Astrocyte of the hippocampus (primary cell): ENCODE data around the gene CACNA1B.

Experiments
- DNase-seq: peaks from one replicate; pipeline ENCODE4 v3.0.0; 2011; ENCODE audit warnings: low read depth, low spot score

Gene CACNA1B

DNA sequence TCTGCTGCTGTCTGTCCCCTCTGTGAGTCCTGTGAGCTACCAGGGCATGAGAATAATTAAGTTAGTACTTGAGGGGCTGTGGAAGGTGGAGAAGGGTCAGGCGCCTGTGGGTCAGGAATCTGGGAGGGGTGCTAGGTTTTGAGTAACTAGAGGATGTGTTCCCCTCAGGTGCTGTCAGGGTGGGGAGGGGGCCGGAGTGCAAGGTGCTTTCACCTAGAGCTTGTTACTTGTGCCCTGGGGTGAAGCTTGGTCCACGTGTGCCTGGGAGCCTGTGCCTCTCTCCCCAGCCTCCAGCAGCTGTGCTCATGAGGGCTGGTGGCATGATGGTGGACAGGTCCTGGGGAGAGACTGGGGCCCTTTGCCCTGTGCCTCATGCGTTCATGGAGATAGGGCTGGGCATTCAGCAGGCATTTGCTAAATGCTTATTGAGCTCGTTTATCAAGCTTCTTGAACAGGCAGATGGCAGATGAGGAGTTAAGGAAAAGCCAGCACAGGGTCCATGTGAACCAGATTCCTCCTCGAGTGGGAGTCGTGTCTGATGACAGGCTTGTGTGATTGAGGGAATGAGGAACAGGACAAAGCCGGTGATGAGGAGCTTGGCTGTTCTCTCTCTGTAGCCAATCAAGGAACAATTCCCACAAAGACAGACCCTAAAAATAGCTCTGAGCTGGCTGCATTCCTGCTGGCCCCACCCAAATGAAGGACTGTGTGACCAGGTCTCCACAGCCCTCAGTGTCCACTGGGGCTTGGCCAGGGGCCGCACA is 40.9 kb downstream of the CACNA1B start:
- DNase-seq: no peak

DNA sequence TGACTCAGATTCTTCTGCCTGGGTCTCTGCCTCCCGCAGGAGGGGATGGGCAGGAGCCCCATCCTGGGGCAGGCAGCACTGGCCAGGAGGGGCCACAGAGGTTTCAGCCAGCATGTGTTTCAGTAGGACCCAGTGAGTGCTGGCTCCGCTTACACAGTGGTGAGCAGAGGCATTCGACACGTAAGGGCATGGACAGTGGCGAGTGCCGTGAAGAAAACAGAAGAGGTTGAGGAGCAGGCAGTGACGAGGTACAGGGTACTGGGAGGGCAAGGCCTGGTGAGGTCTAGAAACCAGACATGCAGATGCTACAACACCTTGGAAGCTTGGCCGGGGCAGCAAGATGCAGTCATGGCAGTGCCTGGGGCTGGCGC is 41.5 kb downstream of the CACNA1B start:
- no peak for DNase-seq

DNA sequence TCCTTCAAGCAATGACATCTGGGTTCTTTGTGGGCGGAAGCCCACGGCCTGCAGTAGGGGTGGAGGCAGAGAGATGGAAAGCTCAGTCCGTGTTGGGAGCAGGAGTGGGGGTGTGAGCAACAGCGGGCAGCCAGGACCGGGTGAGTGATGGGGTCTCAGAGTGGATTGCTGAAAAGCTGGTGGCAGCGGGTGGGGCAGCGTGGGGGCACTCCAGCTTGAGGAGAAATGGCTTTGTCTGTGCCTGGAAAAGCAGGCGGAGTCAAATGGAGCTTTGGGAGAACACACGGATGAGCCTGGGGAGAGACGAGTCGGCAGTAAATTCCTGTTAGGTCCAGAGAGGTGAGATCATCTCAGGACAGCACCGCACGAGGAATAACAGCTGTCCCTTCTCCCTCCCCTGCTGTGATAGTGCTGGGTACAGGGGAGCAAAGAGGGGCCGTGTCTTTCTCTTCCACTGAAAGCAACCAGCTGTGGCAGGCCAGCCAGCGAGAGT is 42.1 kb downstream of the CACNA1B start:
- no peak for DNase-seq

DNA sequence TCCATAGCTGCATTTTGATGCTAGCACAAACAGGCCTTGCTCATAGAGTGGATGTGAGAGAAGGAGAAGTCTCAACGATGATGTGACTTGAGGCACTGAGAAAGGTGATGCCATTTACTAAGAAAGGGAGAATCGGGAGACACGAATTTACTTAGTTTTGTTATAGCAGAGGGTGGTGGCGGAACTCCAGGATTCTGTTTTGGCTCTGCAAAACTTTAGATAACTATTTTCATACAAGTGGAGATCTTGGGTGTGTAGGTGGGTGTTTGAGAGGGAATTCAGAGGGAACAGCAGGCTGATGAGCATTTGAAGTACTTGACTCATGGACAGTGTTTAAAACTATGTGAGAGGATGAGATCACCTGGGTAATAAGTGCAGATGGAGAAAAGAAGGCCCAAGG is 43.2 kb downstream of the CACNA1B start:
- DNase-seq: no peak

DNA sequence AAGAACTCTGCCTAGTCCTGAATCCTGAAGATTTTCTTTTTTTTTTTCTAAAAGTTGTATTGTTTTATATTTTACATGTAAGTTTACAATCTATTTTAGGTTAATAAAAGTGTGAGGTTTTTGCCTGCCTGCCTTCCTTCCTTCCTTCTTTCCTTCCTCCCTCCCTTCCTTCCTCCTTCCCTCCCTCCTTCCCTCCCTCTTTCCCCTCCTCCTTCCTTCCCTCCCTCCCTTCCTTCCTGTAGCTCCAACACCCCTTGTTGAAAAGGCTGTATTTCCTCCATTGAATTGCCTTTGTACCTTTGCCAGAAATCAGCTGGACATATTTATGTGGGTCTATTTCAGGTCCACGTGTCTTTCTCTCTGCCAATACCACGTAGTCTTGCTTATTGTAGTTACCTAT is 46.6 kb downstream of the CACNA1B start:
- DNase-seq: no peak

DNA sequence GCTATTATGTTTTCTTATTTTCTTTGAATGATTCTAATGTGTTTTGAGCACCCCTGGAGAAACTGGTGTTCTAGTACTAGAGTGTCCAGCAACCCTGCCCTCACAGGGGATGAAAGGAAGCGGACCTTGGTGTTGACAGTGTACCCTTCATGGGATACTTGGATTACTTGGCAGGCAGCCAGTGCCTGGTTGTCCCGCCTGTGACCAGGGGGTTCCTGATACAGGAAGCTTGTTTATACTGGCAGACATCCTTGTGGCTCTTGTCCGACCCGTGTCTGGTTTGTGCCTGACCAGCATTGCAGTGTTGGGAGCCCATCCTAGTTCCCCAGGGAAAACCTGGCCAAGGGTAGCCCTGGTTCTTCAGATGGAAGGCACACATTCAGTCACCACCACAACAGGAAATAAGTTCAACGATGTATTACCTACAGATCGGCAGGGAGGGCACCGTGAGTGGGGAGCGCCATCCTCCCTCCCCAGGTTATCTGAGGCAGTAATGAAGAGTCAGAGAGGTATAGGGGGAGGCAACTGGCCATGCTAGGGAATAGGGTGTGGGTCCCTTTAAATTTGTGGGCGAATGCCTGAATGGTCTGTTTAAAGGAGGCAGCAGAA is 47.3 kb downstream of the CACNA1B start:
- DNase-seq: no peak

DNA sequence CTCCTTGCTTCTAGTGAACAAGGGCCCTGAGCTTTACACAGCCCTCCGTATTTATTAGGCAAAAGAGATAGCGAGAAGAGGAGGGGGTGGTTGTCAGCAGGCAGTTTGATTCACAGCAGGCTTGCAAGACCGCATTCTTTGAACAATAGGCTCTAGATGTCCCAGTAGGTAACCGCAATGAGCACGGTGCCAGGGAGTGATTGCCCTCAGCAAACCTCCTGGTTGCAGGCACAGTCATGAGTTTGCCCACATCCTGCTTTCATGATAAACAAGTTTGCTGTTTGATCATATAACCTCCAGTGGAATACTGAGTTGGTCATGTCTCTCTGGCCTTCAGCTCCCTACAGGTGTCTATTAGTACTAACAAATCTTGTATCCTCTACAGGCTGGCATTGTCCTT is 66.1 kb downstream of the CACNA1B start:
- no peak for DNase-seq

DNA sequence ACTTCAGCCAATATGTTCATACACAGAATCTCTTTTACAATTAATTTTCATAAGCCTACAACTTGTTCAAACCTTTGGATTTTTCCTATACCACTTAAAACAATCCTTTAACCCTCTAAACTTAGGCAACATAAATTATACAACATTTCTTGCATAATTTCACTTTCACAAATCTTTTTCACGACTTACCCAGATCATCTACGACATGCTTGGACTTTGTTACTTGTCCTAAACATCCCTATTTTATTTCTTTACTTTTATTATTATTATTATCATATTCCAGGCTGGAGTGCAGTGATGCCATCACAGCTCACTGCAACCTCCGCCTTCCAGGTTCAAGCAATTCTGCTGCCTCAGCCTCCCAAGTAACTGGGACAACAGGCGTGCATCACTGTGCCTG is 68.0 kb downstream of the CACNA1B start:
- DNase-seq: no peak

DNA sequence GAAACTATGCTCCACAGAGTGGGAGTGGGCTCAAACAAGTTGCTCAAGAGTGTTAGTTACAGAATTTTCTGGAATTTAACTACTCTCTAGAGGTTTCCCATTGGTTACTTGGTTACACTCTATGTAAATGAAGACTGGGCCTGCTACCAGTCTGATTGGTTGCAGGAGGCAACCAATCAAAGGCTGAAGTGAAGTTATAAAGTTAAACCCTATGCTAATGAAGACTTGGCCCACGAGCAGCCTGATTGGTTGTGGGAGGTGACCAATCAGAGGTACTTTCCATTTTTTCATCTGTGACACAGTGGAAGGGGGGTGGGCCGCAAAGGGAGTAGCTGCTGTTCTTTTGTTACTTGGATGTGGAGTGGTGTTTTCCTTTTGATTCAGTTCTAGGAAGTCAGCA is 69.4 kb downstream of the CACNA1B start:
- DNase-seq: no peak

DNA sequence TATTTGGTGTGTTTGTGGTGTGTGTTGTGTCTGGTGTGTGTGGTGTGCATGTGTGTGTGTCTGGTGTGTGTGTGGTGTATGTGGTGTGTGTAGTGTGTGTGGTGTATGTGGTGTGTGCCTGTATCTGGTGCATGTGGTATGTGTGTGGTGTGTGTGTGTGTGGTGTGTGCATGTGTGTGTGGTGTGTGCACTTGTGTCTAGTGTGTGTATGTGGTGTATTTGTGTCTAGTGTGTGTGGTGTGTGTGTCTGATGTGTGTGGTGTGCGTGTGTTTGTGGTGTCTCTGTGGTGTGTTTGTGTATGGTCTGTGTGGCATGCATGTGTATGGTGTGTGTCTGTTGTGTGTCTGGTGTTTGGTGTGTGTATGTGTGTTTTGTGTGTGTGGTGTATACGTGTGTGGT is 71.1 kb downstream of the CACNA1B start:
- no peak for DNase-seq

DNA sequence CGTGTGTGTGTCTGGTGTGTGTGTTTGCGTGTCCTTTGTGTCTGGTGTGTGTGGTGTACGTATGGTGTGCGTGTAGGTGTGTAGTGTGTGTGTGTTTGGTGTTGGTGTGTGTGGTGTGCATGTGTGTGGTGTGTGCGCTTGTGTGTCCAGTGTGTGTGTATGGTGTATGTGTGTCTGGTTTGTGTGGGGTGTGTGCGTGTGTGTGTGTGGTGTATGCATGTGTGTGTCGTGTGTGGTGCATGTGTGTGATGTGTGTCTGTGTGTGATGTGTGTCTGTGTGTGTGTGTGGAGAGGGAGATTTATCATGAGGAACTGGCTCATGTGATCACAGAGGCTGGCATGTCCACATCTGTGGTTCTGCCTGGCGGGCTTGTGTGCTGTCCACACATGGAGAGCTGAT is 71.7 kb downstream of the CACNA1B start:
- DNase-seq: no peak

DNA sequence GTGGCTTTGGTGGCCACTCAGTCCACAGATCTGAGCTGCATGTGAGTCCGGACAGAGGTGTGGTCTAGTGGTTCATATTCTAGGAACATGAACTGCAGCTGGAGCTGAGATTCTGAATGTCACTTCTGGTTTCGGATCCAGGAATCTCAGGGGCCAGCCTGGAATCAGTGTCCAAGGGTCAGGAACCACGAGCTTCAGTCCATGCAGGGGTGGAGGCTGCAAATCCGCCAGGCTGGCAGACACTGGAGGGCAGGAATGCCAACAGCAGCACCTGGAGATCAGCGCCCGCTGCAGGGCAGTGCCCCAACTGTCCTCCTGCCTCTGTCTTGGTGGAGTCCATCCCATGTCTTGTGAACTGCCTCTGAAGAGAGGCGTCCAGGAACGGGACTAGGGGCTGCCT is 73.5 kb downstream of the CACNA1B start:
- DNase-seq: no peak

DNA sequence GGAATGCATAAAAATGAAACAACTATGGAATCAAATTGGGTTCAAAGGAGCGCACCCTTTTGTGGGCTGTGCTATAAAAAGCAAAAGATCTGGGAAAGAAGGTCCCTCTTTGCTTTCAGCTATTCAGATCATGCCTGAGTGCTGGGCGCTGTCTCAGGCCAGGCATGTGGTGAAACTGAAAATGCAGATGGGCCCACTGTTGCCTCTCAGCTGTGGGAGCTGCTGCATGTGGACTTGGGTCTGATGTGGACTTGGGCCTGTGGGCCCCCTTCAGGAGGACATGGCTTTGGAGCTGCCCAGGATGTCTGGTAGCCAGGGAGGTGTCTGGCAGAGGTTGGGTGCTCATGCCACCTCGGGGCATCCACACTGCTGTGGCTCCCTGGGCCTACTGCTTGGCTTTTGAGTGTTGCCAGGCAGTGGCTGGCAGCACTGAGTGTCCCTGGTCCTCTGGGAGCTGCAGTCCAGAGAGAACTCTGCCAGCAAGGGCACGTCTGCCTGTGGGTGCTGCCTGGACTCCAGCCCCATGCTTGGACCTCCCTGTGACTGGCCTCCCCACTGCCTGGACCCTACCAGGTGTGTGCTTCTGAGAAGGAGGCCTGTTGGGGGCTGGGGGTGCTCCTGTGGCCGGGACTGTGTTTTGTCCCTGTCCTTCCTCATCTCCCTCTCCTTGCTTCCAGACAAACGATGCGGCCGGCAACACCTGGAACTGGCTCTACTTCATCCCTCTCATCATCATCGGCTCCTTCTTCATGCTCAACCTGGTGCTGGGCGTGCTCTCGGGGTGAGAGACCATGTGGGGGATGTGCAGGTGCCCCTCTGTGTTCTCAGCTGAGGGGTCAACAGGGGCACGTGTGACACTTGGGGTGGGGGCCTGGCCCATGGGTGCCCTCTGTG is 74.3 kb downstream of the CACNA1B start:
- no peak for DNase-seq

DNA sequence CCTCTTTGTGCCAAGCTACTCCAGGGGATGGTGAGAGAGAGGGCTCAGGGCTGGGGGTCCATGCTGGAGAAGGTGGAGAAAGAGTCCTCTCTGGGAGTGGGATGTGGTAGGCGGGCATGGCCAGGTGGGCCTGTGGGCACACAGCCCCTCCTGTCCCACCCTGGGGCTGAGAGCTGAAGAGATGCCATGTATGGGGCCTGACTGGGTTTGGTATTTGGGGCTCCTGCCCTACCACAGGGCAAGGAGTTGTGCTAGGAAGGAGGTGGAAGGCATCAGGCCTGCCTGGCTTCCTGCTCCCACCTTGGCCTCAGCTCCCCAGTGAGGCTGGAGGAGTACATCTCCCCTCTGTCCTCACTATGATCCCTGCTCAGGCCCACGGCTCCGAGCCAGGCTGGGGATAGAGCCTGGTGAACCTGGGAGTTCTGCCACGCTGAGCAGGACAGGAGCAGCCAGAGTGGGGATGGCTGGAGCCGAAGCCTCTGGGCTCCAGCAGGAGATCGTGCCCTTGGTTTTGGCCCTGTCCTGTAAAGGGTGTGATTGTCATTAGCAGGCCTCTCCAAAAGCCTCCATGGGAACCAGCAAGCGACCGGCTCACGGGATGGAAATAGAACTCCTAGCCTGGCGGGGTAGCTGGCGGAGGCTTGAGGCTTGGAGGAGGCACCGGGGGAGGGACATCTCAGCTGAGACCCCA is 75.5 kb downstream of the CACNA1B start:
- DNase-seq: no peak

DNA sequence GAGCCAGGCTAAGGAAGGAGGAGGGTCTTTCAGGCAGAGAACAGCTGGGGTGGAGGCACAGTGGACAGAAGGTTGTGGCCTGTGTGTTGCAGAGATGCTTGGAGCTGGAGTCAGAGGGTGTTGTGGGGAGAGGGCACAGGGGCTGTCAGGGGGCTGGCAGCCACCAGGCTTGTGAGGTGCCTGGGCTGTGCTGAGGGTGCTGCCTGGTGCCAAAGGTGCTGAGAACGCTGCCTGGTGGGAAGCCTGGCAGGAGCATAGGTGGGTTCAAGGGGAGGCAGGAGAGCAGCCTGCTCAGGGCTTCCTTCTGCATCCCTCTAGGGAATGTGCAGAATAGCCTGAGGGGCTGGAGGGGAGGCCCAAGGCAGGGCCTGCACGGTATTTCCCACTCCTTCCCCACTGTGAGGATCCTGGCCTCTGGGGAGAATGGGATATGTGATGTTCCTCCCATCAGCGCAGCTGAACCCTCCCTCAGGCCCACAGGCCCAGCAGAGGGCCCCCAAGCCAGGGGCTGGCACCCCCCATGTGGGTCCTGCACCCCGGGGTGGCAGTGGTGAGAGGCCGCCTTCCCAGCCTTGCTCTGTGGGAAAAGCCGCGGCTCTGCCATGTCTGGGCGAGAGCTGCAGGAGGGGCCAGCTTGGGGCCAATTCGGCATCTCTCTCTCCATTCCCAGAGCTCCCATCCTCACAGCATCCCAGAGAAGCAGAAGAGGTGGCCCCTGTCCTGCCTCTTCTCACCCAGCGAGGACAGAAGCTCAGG is 76.3 kb downstream of the CACNA1B start:
- DNase-seq: no peak

DNA sequence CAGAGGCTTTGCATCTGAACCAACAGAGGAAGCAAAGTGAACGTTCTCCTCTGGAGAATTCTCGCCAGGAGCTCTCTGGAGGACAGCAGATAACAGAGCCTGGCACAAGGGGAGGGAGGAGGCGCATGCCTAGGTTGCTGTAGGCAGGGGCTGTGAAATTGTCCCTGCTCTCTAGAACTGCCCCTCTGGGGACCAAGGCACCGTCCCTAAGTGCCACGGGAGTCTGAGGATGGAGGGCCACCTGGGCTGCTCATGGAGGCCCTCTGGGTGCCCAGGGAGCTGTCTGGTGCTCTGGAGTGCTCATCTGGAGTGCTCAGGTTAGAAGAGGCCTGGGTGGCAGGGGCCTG is 77.6 kb downstream of the CACNA1B start:
- no peak for DNase-seq

DNA sequence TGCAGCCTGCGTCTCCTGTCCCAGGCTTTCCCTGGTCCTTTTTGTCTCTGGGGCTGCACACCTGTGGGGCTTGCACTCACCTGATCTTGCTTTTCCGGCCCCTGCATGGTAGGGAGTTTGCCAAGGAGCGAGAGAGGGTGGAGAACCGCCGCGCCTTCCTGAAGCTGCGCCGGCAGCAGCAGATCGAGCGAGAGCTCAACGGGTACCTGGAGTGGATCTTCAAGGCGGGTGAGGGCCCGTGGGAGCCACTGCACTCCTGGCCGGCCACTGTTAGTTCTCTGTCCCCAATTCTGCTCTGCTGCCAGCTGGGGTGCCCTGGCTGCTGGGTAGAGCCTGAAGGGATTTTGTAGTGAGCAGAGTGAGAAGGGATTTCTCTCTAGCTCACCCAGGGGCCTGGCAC is 78.0 kb downstream of the CACNA1B start:
- DNase-seq: no peak

DNA sequence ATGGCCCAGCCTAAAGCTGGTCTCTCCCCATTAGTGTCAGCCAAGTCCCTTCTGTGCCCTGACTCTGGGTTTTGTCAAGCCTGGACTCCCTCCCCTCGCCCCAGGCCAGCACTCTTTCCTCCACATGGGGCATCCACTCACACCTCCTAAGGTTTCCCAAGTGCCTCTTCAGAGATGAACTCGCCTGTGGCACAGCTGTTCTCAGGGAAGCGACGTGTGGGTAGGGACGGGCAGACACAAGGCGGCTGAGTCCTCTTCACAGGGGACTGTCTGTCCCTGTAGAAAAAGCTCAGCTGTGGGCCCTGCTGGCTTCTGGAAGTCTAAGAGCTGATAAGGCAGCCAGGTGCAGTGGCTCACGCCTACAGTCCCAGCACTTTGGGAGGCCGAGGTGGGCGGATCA is 78.5 kb downstream of the CACNA1B start:
- DNase-seq: no peak

DNA sequence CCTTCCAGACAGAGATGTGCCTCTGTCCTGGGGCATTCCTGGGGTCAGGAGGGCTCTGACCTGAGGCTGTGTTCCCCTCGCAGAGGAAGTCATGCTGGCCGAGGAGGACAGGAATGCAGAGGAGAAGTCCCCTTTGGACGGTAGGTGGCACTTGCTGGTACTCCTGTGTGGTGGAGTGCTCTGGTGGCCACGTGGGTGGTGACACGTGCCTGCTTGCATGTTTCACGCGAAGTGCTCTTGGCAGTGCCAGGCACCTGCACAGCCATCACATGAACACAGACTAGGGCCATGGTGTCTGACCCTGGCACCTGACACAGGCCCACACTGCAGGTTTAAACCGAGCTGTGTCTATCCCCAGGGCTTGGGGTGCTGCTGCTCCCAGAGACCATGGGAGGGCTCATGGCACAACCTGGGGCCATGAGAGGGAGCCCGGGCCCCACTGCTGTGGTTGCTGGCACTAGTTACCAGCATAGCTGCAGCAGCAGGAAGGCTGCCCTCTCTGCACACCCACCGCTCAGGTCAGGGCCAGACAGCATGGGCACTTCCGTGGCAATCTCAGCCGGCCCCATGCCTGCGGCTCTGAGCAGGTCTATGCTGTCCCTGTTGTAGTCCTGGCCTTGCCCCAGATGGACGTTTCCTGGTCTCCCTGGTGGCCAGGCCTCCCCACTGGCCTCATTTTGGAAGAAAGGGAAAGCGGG is 79.3 kb downstream of the CACNA1B start:
- no peak for DNase-seq

DNA sequence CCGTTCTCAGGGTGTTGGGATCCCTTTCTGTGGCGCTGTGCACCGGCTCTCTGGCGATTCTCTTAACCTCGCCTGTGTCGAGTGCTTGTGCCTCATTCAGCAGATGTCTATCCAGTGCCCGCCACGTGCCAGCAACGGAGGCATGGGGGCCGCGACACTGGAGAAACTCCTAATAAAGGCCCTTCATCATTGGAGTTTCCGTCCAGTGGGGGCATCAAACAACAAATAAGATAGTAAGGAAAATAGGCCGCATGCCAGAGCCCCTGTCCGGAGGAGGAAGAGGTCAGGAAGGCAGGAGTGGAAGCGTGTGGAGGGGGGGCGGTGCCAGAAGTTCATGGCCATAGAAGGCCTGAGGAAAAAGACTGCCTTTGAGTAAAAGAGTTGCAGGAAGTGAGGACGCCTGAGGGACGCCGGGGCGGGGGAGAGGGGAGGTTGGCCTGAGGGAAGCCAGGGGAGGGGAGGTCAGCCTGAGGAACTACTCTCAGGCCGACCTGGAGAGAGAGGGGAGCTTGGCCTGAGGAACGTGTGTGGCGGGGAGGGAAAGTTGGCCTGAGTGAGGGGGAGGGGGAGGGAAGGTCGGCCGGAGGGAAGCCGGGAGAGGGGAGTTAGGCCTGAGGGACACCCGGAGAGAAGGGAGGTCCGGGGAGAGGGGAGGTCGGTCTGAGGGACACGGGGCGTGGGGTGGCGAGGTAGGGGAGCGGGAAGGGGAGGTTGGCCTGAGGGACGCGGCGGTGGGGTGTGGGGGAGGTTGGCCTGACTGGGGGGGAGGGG is 82.2 kb downstream of the CACNA1B start:
- no peak for DNase-seq
